NCI-H460 (cell line): Measurements from ENCODE around the gene USP35. TPM values are rescaled to one million over a fixed set of nuclear protein-coding genes. Genes with fewer than 3 reads are reported as not detected.

Experiments
- DNase-seq: peaks from one replicate; pipeline ENCODE4 v3.0.0-alpha.2; 2016; ENCODE audit warnings: low read depth; ENCODE audit errors: extremely low read depth
- polyA plus RNA-seq: library from polyadenylated mRNA; depleted of rRNA; stranded (reverse); fragments of >200 nt; gene quantifications from 2 replicates; pipeline ENCODE4 v1.2.3, GENCODE V29; 2014; cell fraction: nucleus; rRNA removed
- total RNA-seq: library from RNA; depleted of rRNA; stranded (reverse); fragments of >200 nt; shearing (Covaris generic); gene quantifications from 2 replicates; pipeline ENCODE4 v1.2.3, GENCODE V29; 2014; rRNA removed

USP35 gene
- 3.3 and 3.8 TPM in 2 replicates for total RNA-seq
- polyA plus RNA-seq, result 9.1 and 11.9 TPM in 2 replicates

DNA sequence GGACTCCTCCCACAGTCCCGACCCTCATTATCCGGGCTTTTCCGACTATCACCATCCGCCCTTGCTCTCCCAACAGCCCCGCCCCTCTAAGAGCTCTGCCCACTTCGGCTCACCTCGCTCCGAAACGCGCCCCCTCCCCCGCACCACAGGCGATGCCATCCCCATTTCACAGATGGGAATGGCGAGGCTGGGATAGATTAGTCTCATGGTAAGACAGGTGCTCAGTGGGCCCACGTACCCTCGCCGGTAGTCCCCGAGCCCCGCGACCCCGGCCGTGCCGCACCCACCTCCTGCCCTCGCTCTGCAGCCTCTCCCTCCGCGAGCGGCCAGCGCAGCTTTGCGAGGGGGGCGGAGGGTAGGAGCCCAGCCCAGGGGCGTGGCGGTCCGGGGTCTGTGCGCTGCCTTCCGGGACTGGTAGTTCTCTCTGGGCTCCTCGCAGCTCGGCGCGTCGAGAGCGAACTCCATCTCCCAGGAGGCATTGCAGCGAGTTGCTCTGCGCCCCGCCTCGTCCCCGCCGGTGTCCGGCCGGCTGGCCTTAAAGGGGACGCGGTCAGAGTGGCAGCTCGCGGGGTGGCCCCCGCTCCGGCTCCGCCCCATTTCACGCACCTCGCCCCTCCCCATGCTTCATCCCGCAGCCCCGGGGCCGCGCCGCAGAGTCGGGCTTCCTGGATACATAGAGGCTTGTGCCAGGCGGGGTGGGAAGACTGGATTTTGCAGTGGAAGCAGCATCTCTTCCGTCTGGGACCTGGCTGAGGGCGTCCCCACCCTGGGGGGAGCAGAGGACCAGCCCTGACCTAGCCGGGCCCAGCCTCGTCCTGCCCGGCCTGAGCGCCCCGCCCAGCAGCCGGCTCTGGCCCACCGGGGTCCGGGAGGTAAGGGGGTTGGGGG is at the start of gene USP35, which contains the start of gene KCTD21:
TSS of gene USP35 (plus strand) at position 634 of the 888 bp plus-strand sequence. CDS start 7,327 bp downstream, outside the sequence.
TSS of gene KCTD21 (minus strand) at position 341 of the 888 bp plus-strand sequence. CDS start 14,072 bp downstream, outside the sequence.
- peak; percentile 92 for DNase-seq

DNA sequence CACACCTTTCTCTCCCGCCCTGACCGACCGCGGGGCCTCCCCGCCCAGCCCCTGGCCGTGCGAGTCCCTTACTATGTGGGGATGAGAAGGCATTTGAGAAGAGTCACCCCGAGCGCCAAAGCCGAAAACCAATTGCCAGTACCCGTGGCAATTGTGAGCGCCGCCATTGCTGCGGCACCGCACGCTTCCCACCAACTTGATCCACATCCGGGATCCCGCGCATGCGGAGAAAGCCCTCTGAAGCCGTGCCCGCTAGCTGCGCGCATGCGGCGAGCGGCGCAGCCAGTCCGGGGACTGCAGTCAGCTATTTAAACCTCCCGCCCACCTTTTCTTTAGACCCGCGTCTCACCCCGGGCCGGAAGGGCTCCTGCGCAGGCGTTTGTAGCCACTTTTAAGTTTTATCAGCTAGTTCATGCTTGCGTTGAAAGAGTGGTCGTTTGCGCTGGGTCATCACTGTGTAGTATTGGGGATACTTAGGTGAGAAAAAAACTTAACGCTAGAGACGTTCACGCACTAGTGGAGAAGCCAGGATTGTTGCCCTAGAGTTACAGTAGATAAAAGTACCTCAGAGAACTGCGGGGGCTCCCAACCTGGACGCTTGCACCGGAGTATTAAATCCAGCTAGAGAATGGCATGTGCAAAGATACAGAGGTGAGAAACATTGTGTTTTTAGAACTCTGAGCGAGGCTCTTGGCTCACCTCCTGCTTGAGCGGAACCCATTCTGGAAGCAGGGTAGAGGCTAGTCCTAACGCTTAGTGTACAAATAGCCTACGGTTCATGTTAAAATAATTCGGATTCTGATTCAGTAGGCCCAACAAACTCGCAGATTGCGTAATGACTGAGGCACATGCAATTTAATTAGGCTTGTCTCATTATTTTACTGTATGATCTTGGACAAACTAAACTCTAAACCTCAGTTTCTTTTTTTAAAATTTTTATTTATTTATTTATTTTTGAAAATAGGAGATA is 49.0 kb upstream of the USP35 start, which contains the start of gene ALG8:
TSS of gene ALG8 (minus strand) at position 205 of the 970 bp plus-strand sequence. CDS start at position 167, 38 bp downstream.
- peak; percentile 84 for DNase-seq

DNA sequence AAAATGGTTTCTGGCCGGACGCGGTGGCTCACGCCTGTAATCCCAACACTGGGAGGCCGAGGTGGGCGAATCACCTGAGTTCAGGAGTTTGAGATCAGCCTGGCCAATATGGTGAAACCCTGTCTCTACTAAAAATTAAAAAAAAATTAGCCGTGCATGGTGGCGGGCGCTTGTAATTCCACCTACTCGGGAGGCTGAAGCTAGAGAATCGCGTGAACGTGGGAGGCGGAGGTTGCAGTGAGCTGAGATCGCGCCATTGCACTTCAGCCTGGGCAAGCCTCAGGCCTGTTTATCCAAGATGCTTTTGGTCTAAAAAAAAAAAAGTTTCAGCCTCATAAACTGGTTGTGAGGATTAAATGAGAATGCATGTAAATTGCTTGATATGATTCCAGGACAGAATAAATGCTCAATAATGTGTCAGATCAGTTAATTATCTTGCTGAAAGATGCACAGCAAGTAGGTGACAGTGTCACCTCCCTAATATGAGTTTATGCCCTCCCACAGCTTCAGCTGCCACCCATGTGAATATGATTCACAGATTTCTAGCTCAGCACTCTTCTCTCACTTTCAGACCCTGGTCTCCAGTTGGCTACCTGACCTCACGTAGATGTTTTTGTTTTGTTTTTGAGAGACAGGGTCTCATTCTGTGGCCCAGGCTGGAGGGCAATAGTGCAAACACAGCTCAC is 48.2 kb upstream of the USP35 start:
- no peak for DNase-seq

DNA sequence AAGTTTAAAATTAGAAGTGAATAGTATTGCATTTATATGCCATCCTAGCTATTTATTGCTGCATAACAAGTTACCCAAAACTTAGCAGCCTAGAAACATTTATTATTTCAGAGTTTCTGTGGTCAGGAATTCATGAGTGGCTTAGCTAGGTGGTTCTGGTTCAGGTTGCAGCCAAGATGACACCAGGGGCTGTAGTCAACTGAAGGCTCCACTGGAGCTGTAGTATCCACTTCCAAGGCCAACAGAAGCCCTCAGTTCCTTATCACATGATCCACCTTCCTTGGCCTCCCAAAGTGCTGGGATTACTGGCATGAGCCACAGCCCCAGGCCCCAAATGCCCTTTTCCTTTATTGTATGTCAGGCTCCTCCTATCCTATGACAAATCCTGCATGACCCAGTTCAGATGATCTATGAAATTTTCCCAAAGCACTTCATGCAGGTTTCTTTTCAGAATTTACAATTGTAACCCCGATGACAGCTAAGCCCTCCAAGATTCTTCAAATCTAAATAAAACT is 43.2 kb upstream of the USP35 start:
- no peak for DNase-seq

- no peak for DNase-seq
Measured at GRCh38 chr11:78147807-78148206, 40.9 kb upstream of the USP35 start.

DNA sequence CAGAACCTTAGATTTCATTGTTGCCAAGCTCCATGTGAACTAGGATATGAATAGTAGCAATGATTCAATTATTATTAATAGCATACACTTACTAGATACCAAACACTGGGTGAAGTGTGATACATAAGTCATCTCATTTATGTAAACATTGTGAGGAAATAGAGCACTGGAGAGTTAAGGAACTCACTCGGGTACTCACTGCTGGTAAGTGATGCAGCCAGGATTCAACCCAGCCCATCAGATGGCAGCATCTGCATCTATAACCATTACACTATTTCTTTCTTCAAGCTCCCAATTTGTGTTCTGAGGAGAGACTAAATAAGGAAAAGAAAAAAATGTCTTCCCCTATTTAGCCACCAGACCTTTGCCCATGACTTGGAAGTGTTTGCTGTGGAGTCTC is 39.1 kb upstream of the USP35 start:
- DNase-seq, result peak; percentile 18

GRCh38 chr11:78150346-78150745 is 38.4 kb upstream of the USP35 start:
- no peak for DNase-seq

DNA sequence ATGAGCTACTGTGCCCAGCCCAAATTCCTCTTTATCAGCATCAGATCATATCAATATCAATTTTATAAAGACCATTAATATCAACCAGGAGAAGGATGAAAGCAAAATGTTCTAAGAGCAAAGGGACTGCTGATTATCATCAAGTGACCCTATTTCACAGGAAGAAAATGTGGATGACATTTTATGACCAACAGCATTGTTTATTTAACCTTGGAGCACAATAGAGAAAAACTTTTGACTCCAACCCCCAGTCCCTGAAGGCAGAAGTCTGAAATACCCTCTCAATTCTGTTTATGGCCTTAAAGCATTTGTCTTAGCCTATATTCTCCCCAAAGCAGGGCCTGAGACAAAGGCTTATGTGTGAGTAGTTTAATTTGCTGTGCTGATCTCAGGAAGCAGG is 38.0 kb upstream of the USP35 start:
- no peak for DNase-seq

GRCh38 chr11:78151804-78152203 is 36.9 kb upstream of the USP35 start:
- no peak for DNase-seq

DNA sequence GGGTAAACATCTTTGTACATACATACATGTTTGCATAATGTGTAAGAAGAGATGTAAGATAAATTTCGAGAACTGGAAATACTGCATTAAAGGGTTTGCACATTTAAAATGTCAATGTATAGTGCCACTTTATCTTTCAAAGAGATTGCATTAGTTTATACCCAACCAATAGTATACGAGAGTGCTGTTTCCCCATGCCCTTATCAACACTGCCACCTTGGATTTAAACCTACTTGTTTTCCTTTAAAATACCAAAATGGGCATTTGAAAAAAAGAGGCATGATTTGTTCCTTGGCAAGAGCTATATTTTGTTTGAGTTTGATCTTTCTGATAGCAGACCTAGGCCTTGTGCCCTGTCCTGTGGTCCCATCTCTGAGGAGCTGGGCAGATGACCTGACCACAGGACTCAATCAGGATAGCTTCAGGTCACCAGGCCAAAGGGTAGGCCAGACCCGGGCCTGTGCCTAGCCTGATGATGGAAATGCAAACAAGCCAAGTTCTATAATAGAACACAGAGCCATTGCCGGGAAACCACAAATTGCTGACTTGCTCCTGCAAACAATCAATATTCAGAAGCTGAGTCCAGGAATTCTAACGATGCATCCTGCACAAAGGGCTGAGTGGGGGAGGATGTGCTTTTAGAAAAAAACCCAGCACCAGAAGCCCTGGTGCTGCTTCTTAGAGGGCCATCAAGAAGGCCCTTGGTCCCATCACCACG is 32.4 kb upstream of the USP35 start:
- no peak for DNase-seq

- no peak for DNase-seq
Measured at GRCh38 chr11:78158987-78159652, 29.6 kb upstream of the USP35 start.

GRCh38 chr11:78160557-78160956 is 28.2 kb upstream of the USP35 start:
- DNase-seq, result no peak

DNA sequence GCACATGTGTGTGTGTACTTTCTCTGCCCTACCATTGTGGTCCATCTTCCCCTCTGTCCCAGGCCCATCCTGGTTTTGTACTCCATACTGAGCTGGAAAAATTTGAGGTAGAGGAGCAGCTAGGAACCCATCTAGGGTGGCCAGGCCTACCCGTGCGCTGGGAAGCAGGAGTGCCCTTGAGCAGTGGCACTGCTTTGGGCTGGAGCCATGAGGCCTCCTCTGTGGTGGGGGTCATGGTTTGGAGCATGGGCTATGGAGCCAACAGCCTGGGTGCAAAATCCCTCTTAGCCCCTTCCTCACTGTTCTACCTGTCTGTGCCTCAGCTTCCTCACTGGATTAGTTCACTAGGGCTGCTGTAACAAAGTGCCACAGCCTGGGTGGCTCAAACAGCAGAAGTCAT is 27.4 kb upstream of the USP35 start:
- no peak for DNase-seq

DNA sequence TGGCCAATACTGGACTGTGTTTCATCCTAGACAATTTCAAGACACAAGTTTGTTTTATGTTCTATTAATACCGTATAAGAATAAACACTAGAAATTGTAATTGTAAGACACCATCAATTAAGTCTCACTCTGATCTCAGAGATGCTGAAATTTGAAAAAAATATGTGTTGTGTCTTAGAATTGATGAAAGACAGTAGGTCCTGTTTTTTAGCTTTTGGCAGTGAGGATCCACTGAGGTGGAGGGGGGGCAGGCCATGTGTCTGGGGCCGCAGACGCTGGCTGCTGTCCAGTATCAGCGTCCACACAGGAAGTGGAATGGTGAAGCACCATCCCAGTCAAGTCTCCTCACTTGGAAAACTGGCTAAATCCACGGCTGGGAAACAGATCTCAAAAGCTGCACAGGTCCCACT is 26.8 kb upstream of the USP35 start:
- no peak for DNase-seq

- no peak for DNase-seq
Measured at GRCh38 chr11:78163828-78164227, 24.9 kb upstream of the USP35 start.

GRCh38 chr11:78164471-78164870 is 24.2 kb upstream of the USP35 start:
- DNase-seq, result no peak

GRCh38 chr11:78166855-78167469 is 21.8 kb upstream of the USP35 start:
- DNase-seq, result no peak
